HG03571 (cell line): Measurements from ENCODE around the gene CDC34.
"Not testable (repeated sequence)": the region's sequence is repeated elsewhere in the genome, so short reads cannot be mapped to it uniquely, and the experiment has no call there.

Source experiments
- ATAC-seq: cut with Tn5 transposase; IDR thresholded peaks from one replicate; pipeline ENCODE4 v1.9.1; 2021; ENCODE audit not compliant: unreplicated experiment

Gene CDC34

GRCh38 chr19:572743-573518 lies 41.4 kb downstream of the CDC34 start:
- peak; percentile 4 for ATAC-seq

GRCh38 chr19:573519-573825 lies 41.9 kb downstream of the CDC34 start:
- ATAC-seq = no peak

GRCh38 chr19:574658-575526 lies 43.3 kb downstream of the CDC34 start:
- no peak for ATAC-seq

- ATAC-seq = no peak
Measured at GRCh38 chr19:575527-576506, 44.3 kb downstream of the CDC34 start.

GRCh38 chr19:576768-577438 lies 45.3 kb downstream of the CDC34 start:
- ATAC-seq = no peak

GRCh38 chr19:577439-578392 lies 46.2 kb downstream of the CDC34 start:
- no peak for ATAC-seq

- ATAC-seq = no peak
Measured at GRCh38 chr19:579111-579841, 47.7 kb downstream of the CDC34 start.

GRCh38 chr19:579842-580155 lies 48.2 kb downstream of the CDC34 start:
- no peak for ATAC-seq

- no peak for ATAC-seq
Measured at GRCh38 chr19:580274-580835, 48.8 kb downstream of the CDC34 start.

GRCh38 chr19:581399-582111 lies 50.0 kb downstream of the CDC34 start:
- ATAC-seq = no peak

GRCh38 chr19:582497-583197 lies 51.1 kb downstream of the CDC34 start:
- ATAC-seq = no peak

GRCh38 chr19:583198-583967 lies 51.8 kb downstream of the CDC34 start:
- ATAC-seq = no peak

- ATAC-seq = no peak
Measured at GRCh38 chr19:583968-584239, 52.3 kb downstream of the CDC34 start.

GRCh38 chr19:584240-585001 lies 52.9 kb downstream of the CDC34 start:
- no peak for ATAC-seq

GRCh38 chr19:585146-585545 lies 53.6 kb downstream of the CDC34 start:
- not testable (repeated sequence) for ATAC-seq

- no peak for ATAC-seq
Measured at GRCh38 chr19:585551-586110, 54.1 kb downstream of the CDC34 start.
